GM18526 (cell line): ENCODE results near the gene MORC2.

Experiments
- POLR2A ChIP-seq: IDR thresholded peaks from 3 replicates; pipeline ENCODE4 v1.6.1; 2011; ENCODE audit not compliant: insufficient read length; ENCODE audit errors: extremely low read depth

MORC2 gene

GRCh38 chr22:30968015-30968923 is at the start of gene MORC2:
TSS of gene MORC2 (minus strand) at chr22:30968774. CDS start at chr22:30967889, 885 bp downstream.
- TF ChIP-seq POLR2A = no peak

GRCh38 chr22:31005535-31005934 is 37.0 kb upstream of the MORC2 start:
- no peak for TF ChIP-seq POLR2A

GRCh38 chr22:31001124-31001770 is 32.7 kb upstream of the MORC2 start:
- TF ChIP-seq POLR2A = no peak

GRCh38 chr22:30998329-30998728 is 29.8 kb upstream of the MORC2 start:
- TF ChIP-seq POLR2A = no peak

- TF ChIP-seq POLR2A = no peak
Observed at GRCh38 chr22:30996462-30996861, 27.9 kb upstream of the MORC2 start.

GRCh38 chr22:30994960-30995359 is 26.4 kb upstream of the MORC2 start:
- TF ChIP-seq POLR2A = no peak

- no peak for TF ChIP-seq POLR2A
Observed at GRCh38 chr22:30992565-30992964, 24.0 kb upstream of the MORC2 start.

GRCh38 chr22:30990690-30991089 is 22.1 kb upstream of the MORC2 start:
- no peak for TF ChIP-seq POLR2A

- TF ChIP-seq POLR2A = no peak
Observed at GRCh38 chr22:30989474-30989873, 20.9 kb upstream of the MORC2 start.

GRCh38 chr22:30985561-30986208 is 17.1 kb upstream of the MORC2 start:
- TF ChIP-seq POLR2A = no peak

GRCh38 chr22:30984317-30984716 is 15.7 kb upstream of the MORC2 start:
- no peak for TF ChIP-seq POLR2A

GRCh38 chr22:30982512-30982911 is 13.9 kb upstream of the MORC2 start:
- no peak for TF ChIP-seq POLR2A

GRCh38 chr22:30979932-30980331 is 11.4 kb upstream of the MORC2 start:
- no peak for TF ChIP-seq POLR2A

- TF ChIP-seq POLR2A = no peak
Observed at GRCh38 chr22:30978304-30978962, 9.9 kb upstream of the MORC2 start.

- TF ChIP-seq POLR2A = no peak
Observed at GRCh38 chr22:30970356-30970746, 1.8 kb upstream of the MORC2 start.
